Rectal smooth muscle tissue (tissue), 1 donor: ENCODE results near the gene SEMA4D.

Experiments
- H3K27ac ChIP-seq: one replicate; pipeline ENCODE4 v1.7.0; 2013; ENCODE audit warnings: low read depth, low read length, inconsistent platforms
- H3K27me3 ChIP-seq: one replicate; pipeline ENCODE4 v1.7.0; 2013; ENCODE audit warnings: low read length; ENCODE audit not compliant: control insufficient read depth, insufficient read depth
- H3K36me3 ChIP-seq: one replicate; pipeline ENCODE4 v1.7.0; 2013; ENCODE audit warnings: low read length; ENCODE audit not compliant: control insufficient read depth, insufficient read depth
- H3K4me1 ChIP-seq: one replicate; pipeline ENCODE4 v1.7.0; 2013; ENCODE audit warnings: low read length; ENCODE audit not compliant: control insufficient read depth, insufficient read depth
- H3K4me3 ChIP-seq: one replicate; pipeline ENCODE4 v1.7.0; 2013; ENCODE audit warnings: low read length
- H3K9ac ChIP-seq: one replicate; pipeline ENCODE4 v1.7.0; 2013; ENCODE audit warnings: low read length

SEMA4D gene

GRCh38 chr9:89422151-89422975 lies 75.5 kb downstream of the SEMA4D start:
- no peaks in the 10 kb centered on the region for H3K4me1 ChIP-seq
- H3K36me3 ChIP-seq: no peaks in the 10 kb centered on the region
- H3K27me3 ChIP-seq: no peaks in the 10 kb centered on the region
- H3K27ac ChIP-seq: no peak overlapping the region
- no peak overlapping the region for H3K9ac ChIP-seq
- no peak overlapping the region for H3K4me3 ChIP-seq

- Histone ChIP-seq H3K4me1 (no peaks in the 10 kb centered on the region), H3K27ac (no peak overlapping the region), H3K27me3 (no peaks in the 10 kb centered on the region), H3K4me3 (no peak overlapping the region), H3K36me3 (no peaks in the 10 kb centered on the region), H3K9ac (no peak overlapping the region)
These were observed 76.3 kb downstream of the SEMA4D start for GRCh38 chr9:89421595-89421994.

GRCh38 chr9:89420397-89421178 lies 77.3 kb downstream of the SEMA4D start:
- Histone ChIP-seq H3K27me3 (no peaks in the 10 kb centered on the region), H3K4me1 (no peaks in the 10 kb centered on the region), H3K27ac (no peak overlapping the region), H3K36me3 (no peaks in the 10 kb centered on the region), H3K9ac (no peak overlapping the region), H3K4me3 (no peak overlapping the region)

GRCh38 chr9:89419978-89420394 lies 77.9 kb downstream of the SEMA4D start:
- Histone ChIP-seq H3K4me3 (no peak overlapping the region), H3K4me1 (no peaks in the 10 kb centered on the region), H3K9ac (no peak overlapping the region), H3K36me3 (no peaks in the 10 kb centered on the region), H3K27ac (no peak overlapping the region), H3K27me3 (no peaks in the 10 kb centered on the region)

- no peak overlapping the region for H3K27ac ChIP-seq
- no peaks in the 10 kb centered on the region for H3K4me1 ChIP-seq
These were observed 78.9 kb downstream of the SEMA4D start for GRCh38 chr9:89418882-89419640.

GRCh38 chr9:89418474-89418845 lies 79.5 kb downstream of the SEMA4D start:
- no peak overlapping the region for H3K4me3 ChIP-seq
- H3K27me3 ChIP-seq: no peaks in the 10 kb centered on the region
- H3K9ac ChIP-seq: no peak overlapping the region
- no peaks in the 10 kb centered on the region for H3K4me1 ChIP-seq
- H3K36me3 ChIP-seq: peaks cover 4% of the 10 kb centered on the region
- no peak overlapping the region for H3K27ac ChIP-seq

More at GRCh38 chr9:89418882-89419640, 78.9 kb downstream of the SEMA4D start:
- Histone ChIP-seq H3K9ac (no peak overlapping the region), H3K4me3 (no peak overlapping the region), H3K27me3 (no peaks in the 10 kb centered on the region), H3K36me3 (no peaks in the 10 kb centered on the region)

GRCh38 chr9:89417832-89418473 lies 80.0 kb downstream of the SEMA4D start:
- Histone ChIP-seq H3K27ac (no peak overlapping the region), H3K9ac (no peak overlapping the region), H3K4me3 (peak overlapping the region; percentile 19), H3K4me1 (no peaks in the 10 kb centered on the region), H3K27me3 (no peaks in the 10 kb centered on the region), H3K36me3 (peaks cover 4% of the 10 kb centered on the region)

GRCh38 chr9:89414670-89415324 lies 83.1 kb downstream of the SEMA4D start:
- Histone ChIP-seq H3K4me1 (no peaks in the 10 kb centered on the region), H3K27ac (no peak overlapping the region), H3K9ac (no peak overlapping the region)

GRCh38 chr9:89413963-89414638 lies 83.8 kb downstream of the SEMA4D start:
- Histone ChIP-seq H3K9ac (no peak overlapping the region), H3K4me3 (no peak overlapping the region), H3K36me3 (peaks cover 4% of the 10 kb centered on the region), H3K27me3 (no peaks in the 10 kb centered on the region), H3K27ac (no peak overlapping the region), H3K4me1 (no peaks in the 10 kb centered on the region)

More at GRCh38 chr9:89414670-89415324, 83.1 kb downstream of the SEMA4D start:
- Histone ChIP-seq H3K27me3 (no peaks in the 10 kb centered on the region), H3K4me3 (no peak overlapping the region), H3K36me3 (peaks cover 4% of the 10 kb centered on the region)

- Histone ChIP-seq H3K27ac (no peak overlapping the region), H3K27me3 (no peaks in the 10 kb centered on the region), H3K36me3 (peaks cover 4% of the 10 kb centered on the region), H3K4me3 (no peak overlapping the region), H3K4me1 (no peaks in the 10 kb centered on the region), H3K9ac (no peak overlapping the region)
These were observed 85.0 kb downstream of the SEMA4D start for GRCh38 chr9:89412951-89413350.

GRCh38 chr9:89412541-89412940 lies 85.4 kb downstream of the SEMA4D start:
- H3K36me3 ChIP-seq: peaks cover 4% of the 10 kb centered on the region
- no peaks in the 10 kb centered on the region for H3K27me3 ChIP-seq
- no peaks in the 10 kb centered on the region for H3K4me1 ChIP-seq
- H3K9ac ChIP-seq: no peak overlapping the region
- H3K27ac ChIP-seq: no peak overlapping the region
- H3K4me3 ChIP-seq: no peak overlapping the region
